ENCODE results near the gene GGA2. TPM values are rescaled to one million over a fixed set of nuclear protein-coding genes. Genes with fewer than 3 reads are reported as not detected.
"Not testable (repeated sequence)": the region's sequence is repeated elsewhere in the genome, so short reads cannot be mapped to it uniquely, and the experiment has no call there.

The GGA2 gene
- total RNA-seq, 1 experiment from 2014 or later: 26.5 TPM

- Histone ChIP-seq H3K4me3 (ENCODE audit: low read length) (no peak overlapping the region), H3K27ac (ENCODE audit: low read length) (no peak overlapping the region), H3F3A (ENCODE audit: low read length, unreplicated experiment) (no peaks in the 10 kb centered on the region), H3K9me3 (ENCODE audit: low read length) (no peaks in the 10 kb centered on the region), H3K9ac (ENCODE audit: low read length) (no peak overlapping the region), H3K27me3 (ENCODE audit: low read length) (no peaks in the 10 kb centered on the region), H3K4me2 (ENCODE audit: low read length) (no peak overlapping the region), H2AFZ (ENCODE audit: low read length) (no peak overlapping the region), H4K20me1 (ENCODE audit: low read length) (peaks cover 19% of the 10 kb centered on the region; the same call in 1 of the 2 replicates), H3K36me3 (ENCODE audit: low read depth, low read length) (no peaks in the 10 kb centered on the region), H3K4me1 (ENCODE audit: insufficient read depth, low read length) (peaks cover 6% of the 10 kb centered on the region; the same call in 1 of the 2 replicates), H3K79me2 (ENCODE audit: low read length) (peaks cover 29% of the 10 kb centered on the region), H3K9me2 (replicated peaks; ENCODE audit: low read length) (no peaks in the 10 kb centered on the region)
- ATAC-seq: no peak
- no peak for DNase-seq
- intact Hi-C loops (cut with micrococcal nuclease): no loop called here
- BruUV-seq (replicated peaks): no TSS peak
- ChIA-PET POLR2A (ENCODE audit: unreplicated experiment) (no interaction called here), CTCF (no interaction called here)
- TF ChIP-seq EZH2 (IDR thresholded peaks at IDR 0.05; ENCODE audit: low read length, unreplicated experiment): no peak
- TF ChIP-seq EZH2phosphoT487 (IDR thresholded peaks at IDR 0.05; ENCODE audit: borderline replicate concordance, low read length): no peak
- TF ChIP-seq CTCF (conservative IDR thresholded peaks at IDR 0.05; ENCODE audit: low read depth, low read length): no peak
Observed at GRCh38 chr16:23511731-23512130, 1.4 kb upstream of the GGA2 start.

DNA sequence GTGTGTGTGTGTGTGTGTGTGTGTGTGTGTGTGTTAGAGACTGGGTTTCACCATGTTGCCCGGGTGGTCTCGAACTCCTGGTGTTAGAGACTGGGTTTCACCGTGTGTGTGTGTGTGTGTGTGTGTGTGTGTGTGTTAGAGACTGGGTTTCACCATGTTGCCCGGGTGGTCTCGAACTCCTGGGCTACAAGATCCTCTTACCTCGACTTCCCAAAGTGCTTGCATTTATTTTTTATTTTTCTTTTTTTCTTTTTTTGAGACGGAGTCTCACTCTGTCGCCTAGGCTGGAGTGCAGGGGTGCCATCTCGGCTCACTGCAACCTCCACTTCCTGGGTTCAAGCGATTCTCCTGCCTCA is 599 bp upstream of the GGA2 start:
- intact Hi-C loops (cut with micrococcal nuclease): loop anchor here (1.0 kb wide), 1 partner anchor 46 kb away; the partner anchor contains the start of genes EARS2 and UBFD1
- not testable (repeated sequence) for ATAC-seq

GRCh38 chr16:23509782-23510163 is 521 bp downstream of the GGA2 start:
- peak; percentile 22 for DNase-seq
- Histone ChIP-seq H3K4me2 (ENCODE audit: low read length) (peak overlapping the region; percentile 91), H3K27ac (ENCODE audit: low read length) (no peak overlapping the region), H3K4me1 (ENCODE audit: insufficient read depth, low read length) (peaks cover 12% of the 10 kb centered on the region), H3K27me3 (ENCODE audit: low read length) (no peaks in the 10 kb centered on the region), H3F3A (ENCODE audit: low read length, unreplicated experiment) (no peaks in the 10 kb centered on the region), H3K9me3 (ENCODE audit: low read length) (no peaks in the 10 kb centered on the region), H3K9me2 (replicated peaks; ENCODE audit: low read length) (no peaks in the 10 kb centered on the region), H2AFZ (ENCODE audit: low read length) (no peak overlapping the region), H3K79me2 (ENCODE audit: low read length) (peaks cover 46% of the 10 kb centered on the region), H3K4me3 (ENCODE audit: low read length) (peak overlapping the region; percentile 80), H3K36me3 (ENCODE audit: low read depth, low read length) (no peaks in the 10 kb centered on the region), H4K20me1 (ENCODE audit: low read length) (peaks cover 31% of the 10 kb centered on the region; the same call in 1 of the 2 replicates), H3K9ac (ENCODE audit: low read length) (peak overlapping the region; percentile 63; the same call in 1 of the 2 replicates)
- peak; percentile 33; the same call in 1 of the 2 replicates for ATAC-seq
- TF ChIP-seq CTCF (conservative IDR thresholded peaks at IDR 0.05; ENCODE audit: low read depth, low read length) (no peak), EZH2 (IDR thresholded peaks at IDR 0.05; ENCODE audit: low read length, unreplicated experiment) (no peak), EZH2phosphoT487 (IDR thresholded peaks at IDR 0.05; ENCODE audit: borderline replicate concordance, low read length) (no peak)
- BruUV-seq (replicated peaks): no TSS peak
- intact Hi-C loops (cut with micrococcal nuclease): loop anchor here (1.0 kb wide), 1 partner anchor 48 kb away; the partner anchor contains the start of genes EARS2 and UBFD1
- ChIA-PET POLR2A (ENCODE audit: unreplicated experiment) (interaction anchor here (0.6 kb wide), 1 partner anchor 85 kb away, joined by 4 read pairs; no protein-coding TSS in a partner anchor), CTCF (no interaction called here)

More for the DNA sequence above, 599 bp upstream of the GGA2 start:
- Histone ChIP-seq H2AFZ (ENCODE audit: low read length) (peak overlapping the region; percentile 89), H4K20me1 (ENCODE audit: low read length) (peaks cover 27% of the 10 kb centered on the region; the same call in 1 of the 2 replicates), H3K4me2 (ENCODE audit: low read length) (peak overlapping the region; percentile 91), H3K9ac (ENCODE audit: low read length) (peak overlapping the region; percentile 63; the same call in 1 of the 2 replicates), H3K4me3 (ENCODE audit: low read length) (peak overlapping the region; percentile 80), H3K79me2 (ENCODE audit: low read length) (peaks cover 38% of the 10 kb centered on the region)
- BruUV-seq (replicated peaks); H3K9me2 ChIP-seq (replicated peaks; ENCODE audit: low read length); POLR2A ChIA-PET (ENCODE audit: unreplicated experiment); H3K27me3 ChIP-seq (ENCODE audit: low read length); H3K4me1 ChIP-seq (ENCODE audit: insufficient read depth, low read length); H3K27ac ChIP-seq (ENCODE audit: low read length); DNase-seq; H3K9me3 ChIP-seq (ENCODE audit: low read length); CTCF ChIA-PET; H3K36me3 ChIP-seq (ENCODE audit: low read depth, low read length); H3F3A ChIP-seq (ENCODE audit: low read length, unreplicated experiment): not testable (repeated sequence)
